HEK293 (cell line): ENCODE measurements around the gene FAM13B.

Experiments
- BCL11A ChIP-seq: fragments of 450-650 bp; formaldehyde crosslinking; IDR thresholded peaks from 2 replicates; pipeline ENCODE4 v1.5.1; 2016; ENCODE audit warnings: low read depth, missing biosample characterization, missing genetic modification characterization
- GFI1B ChIP-seq: fragments of 450-650 bp; formaldehyde crosslinking; IDR thresholded peaks from 2 replicates; pipeline ENCODE4 v1.5.1; 2016; ENCODE audit warnings: missing biosample characterization, missing genetic modification characterization
- KLF8 ChIP-seq: fragments of 450-650 bp; formaldehyde crosslinking; IDR thresholded peaks from 2 replicates; pipeline ENCODE4 v1.5.1; 2016; ENCODE audit warnings: missing biosample characterization, missing genetic modification characterization
- KLF9 ChIP-seq: fragments of 450-650 bp; formaldehyde crosslinking; IDR thresholded peaks from 2 replicates; pipeline ENCODE4 v1.5.1; 2016; ENCODE audit warnings: missing biosample characterization, missing genetic modification characterization, low read depth
- REST ChIP-seq: fragments of 450-650 bp; formaldehyde crosslinking; IDR thresholded peaks from 2 replicates; pipeline ENCODE4 v1.5.1; 2016; ENCODE audit warnings: missing biosample characterization, missing genetic modification characterization
- ZBTB17 ChIP-seq: fragments of 450-650 bp; formaldehyde crosslinking; IDR thresholded peaks from 2 replicates; pipeline ENCODE4 v1.5.1; 2016; ENCODE audit warnings: missing biosample characterization, missing genetic modification characterization
- ZBTB49 ChIP-seq: fragments of 450-650 bp; formaldehyde crosslinking; IDR thresholded peaks from 2 replicates; pipeline ENCODE4 v1.5.1; 2016; ENCODE audit warnings: missing biosample characterization, missing genetic modification characterization, low read depth
- ZBTB7A ChIP-seq: fragments of 450-650 bp; formaldehyde crosslinking; IDR thresholded peaks from 2 replicates; pipeline ENCODE4 v1.5.1; 2016; ENCODE audit warnings: low read depth, missing biosample characterization, missing genetic modification characterization
- ZNF10 ChIP-seq: fragments of 450-650 bp; formaldehyde crosslinking; IDR thresholded peaks from 2 replicates; pipeline ENCODE4 v1.5.1; 2017; ENCODE audit warnings: missing biosample characterization, missing genetic modification characterization
- ZNF2 ChIP-seq: fragments of 450-650 bp; formaldehyde crosslinking; IDR thresholded peaks from 2 replicates; pipeline ENCODE4 v1.5.1; 2016; ENCODE audit warnings: missing biosample characterization, missing genetic modification characterization
- ZNF26 ChIP-seq: fragments of 450-650 bp; formaldehyde crosslinking; IDR thresholded peaks from 2 replicates; pipeline ENCODE4 v1.5.1; 2016; ENCODE audit warnings: missing biosample characterization, missing genetic modification characterization
- ZNF311 ChIP-seq: fragments of 450-650 bp; formaldehyde crosslinking; IDR thresholded peaks from 2 replicates; pipeline ENCODE4 v1.5.1; 2017; ENCODE audit warnings: missing biosample characterization, missing genetic modification characterization, borderline replicate concordance
- ZNF366 ChIP-seq: fragments of 450-650 bp; formaldehyde crosslinking; conservative IDR thresholded peaks from 2 replicates; pipeline ENCODE4 v1.5.1; 2016; ENCODE audit warnings: missing biosample characterization, missing genetic modification characterization
- ZNF391 ChIP-seq: fragments of 450-650 bp; formaldehyde crosslinking; IDR thresholded peaks from 2 replicates; pipeline ENCODE4 v1.5.1; 2016; ENCODE audit warnings: low read depth, missing biosample characterization, missing genetic modification characterization, borderline replicate concordance
- ZNF423 ChIP-seq: fragments of 450-650 bp; formaldehyde crosslinking; IDR thresholded peaks from 2 replicates; pipeline ENCODE4 v1.5.1; 2016; ENCODE audit warnings: missing biosample characterization, missing genetic modification characterization
- ZNF558 ChIP-seq: fragments of 450-650 bp; formaldehyde crosslinking; IDR thresholded peaks from 2 replicates; pipeline ENCODE4 v1.5.1; 2016; ENCODE audit warnings: missing biosample characterization, missing genetic modification characterization
- ZNF560 ChIP-seq: fragments of 450-650 bp; formaldehyde crosslinking; IDR thresholded peaks from 2 replicates; pipeline ENCODE4 v1.5.1; 2017; ENCODE audit warnings: missing biosample characterization, missing genetic modification characterization, borderline replicate concordance
- ZNF596 ChIP-seq: fragments of 450-650 bp; IDR thresholded peaks from 2 replicates; pipeline ENCODE4 v1.5.0; 2018; ENCODE audit warnings: missing biosample characterization, mild to moderate bottlenecking, missing genetic modification characterization, moderate library complexity
- ZNF600 ChIP-seq: fragments of 450-650 bp; formaldehyde crosslinking; IDR thresholded peaks from 2 replicates; pipeline ENCODE4 v1.5.1; 2016; ENCODE audit warnings: missing biosample characterization, missing genetic modification characterization
- ZNF658 ChIP-seq: fragments of 450-650 bp; formaldehyde crosslinking; IDR thresholded peaks from 2 replicates; pipeline ENCODE4; 2016; ENCODE audit warnings: missing biosample characterization, missing genetic modification characterization
- ZNF692 ChIP-seq: fragments of 450-650 bp; formaldehyde crosslinking; IDR thresholded peaks from 2 replicates; pipeline ENCODE4 v1.5.1; 2016; ENCODE audit warnings: missing biosample characterization, missing genetic modification characterization
- ZNF701 ChIP-seq: fragments of 450-650 bp; formaldehyde crosslinking; IDR thresholded peaks from 2 replicates; pipeline ENCODE4 v1.5.1; 2016; ENCODE audit warnings: missing biosample characterization, missing genetic modification characterization
- ZNF76 ChIP-seq: fragments of 450-650 bp; formaldehyde crosslinking; IDR thresholded peaks from 2 replicates; pipeline ENCODE4; 2016; ENCODE audit warnings: low read depth, missing biosample characterization, missing genetic modification characterization, borderline replicate concordance
- ZNF785 ChIP-seq: fragments of 450-650 bp; formaldehyde crosslinking; IDR thresholded peaks from 2 replicates; pipeline ENCODE4 v1.5.1; 2016; ENCODE audit warnings: missing biosample characterization, missing genetic modification characterization
- ZNF830 ChIP-seq: fragments of 450-650 bp; IDR thresholded peaks from 2 replicates; pipeline ENCODE4 v1.5.0; 2018; ENCODE audit warnings: missing biosample characterization, missing genetic modification characterization, low read depth, mild to moderate bottlenecking, moderate library complexity
- ZNF837 ChIP-seq: fragments of 450-650 bp; formaldehyde crosslinking; IDR thresholded peaks from 2 replicates; pipeline ENCODE4 v1.5.1; 2016; ENCODE audit warnings: missing biosample characterization, missing genetic modification characterization
- ZNF843 ChIP-seq: fragments of 450-650 bp; formaldehyde crosslinking; IDR thresholded peaks from 2 replicates; pipeline ENCODE4 v1.5.1; 2016; ENCODE audit warnings: missing biosample characterization, missing genetic modification characterization
- ZSCAN18 ChIP-seq: fragments of 450-650 bp; formaldehyde crosslinking; IDR thresholded peaks from 2 replicates; pipeline ENCODE4 v1.5.1; 2016; ENCODE audit warnings: missing biosample characterization, missing genetic modification characterization

The FAM13B gene

GRCh38 chr5:138032572-138033385 is at the start of gene FAM13B (continued):
- TF ChIP-seq ZNF830 (no peak), ZNF560 (tag by site-specific recombination) (no peak), ZNF843 (tag by site-specific recombination) (peak; percentile 53; the same call in 1 of the 2 replicates), ZNF423 (tag by site-specific recombination) (no peak), ZNF596 (tag by site-specific recombination) (no peak), ZNF10 (tag by site-specific recombination) (no peak; the same call in none of the 2 replicates), BCL11A (tag by site-specific recombination) (no peak), ZNF366 (tag by site-specific recombination) (no peak), ZNF701 (tag by site-specific recombination) (no peak), KLF9 (tag by site-specific recombination) (peak; percentile 45; the same call in 1 of the 2 replicates), ZNF391 (peak; percentile 94; the same call in 1 of the 2 replicates), ZNF76 (peak; percentile 60; the same call in 1 of the 2 replicates), REST (tag by site-specific recombination) (no peak), ZNF311 (tag by site-specific recombination) (no peak), KLF8 (tag by site-specific recombination) (peak; percentile 85), ZNF558 (tag by site-specific recombination) (no peak), ZSCAN18 (tag by site-specific recombination) (no peak), GFI1B (no peak), ZNF692 (tag by site-specific recombination) (peak; percentile 30; the same call in 1 of the 2 replicates), ZBTB7A (tag by site-specific recombination) (peak; percentile 15), ZNF600 (tag by site-specific recombination) (peak; percentile 100), ZBTB17 (tag by site-specific recombination) (no peak), ZNF2 (tag by site-specific recombination) (peak; percentile 95), ZBTB49 (tag by site-specific recombination) (no peak), ZNF785 (tag by site-specific recombination) (no peak), ZNF837 (tag by site-specific recombination) (no peak), ZNF658 (tag by site-specific recombination) (no peak), ZNF26 (tag by site-specific recombination) (no peak)
